ENCODE results near the gene PSME3. TPM values are rescaled to one million over a fixed set of nuclear protein-coding genes. Genes with fewer than 3 reads are reported as not detected.

Gene PSME3
- total RNA-seq, 4 donors from 2014 or later = 78.3 to 119 (median 85.4) TPM

- peaks cover 5% of the 10 kb centered on the region for H3K27me3 ChIP-seq
- 73 to 86% methylated on average over 9 to 11 of the region's 11 CpGs for WGBS, 2 donors
- no peak for DNase-seq
- peaks cover 0 to 23% of the 10 kb centered on the region in 2 donors for H3K4me1 ChIP-seq
- no peak overlapping the region for H3K27ac ChIP-seq
- H3K4me3 ChIP-seq (replicated peaks in 1 of 3) = no peak overlapping the region
- intact Hi-C loops (cut with DNase I) = no loop called here
- H3K36me3 ChIP-seq = no peaks in the 10 kb centered on the region
- TF ChIP-seq POLR2A (IDR thresholded peaks at IDR 0.05) = no peak
- TF ChIP-seq, protein P1, sequence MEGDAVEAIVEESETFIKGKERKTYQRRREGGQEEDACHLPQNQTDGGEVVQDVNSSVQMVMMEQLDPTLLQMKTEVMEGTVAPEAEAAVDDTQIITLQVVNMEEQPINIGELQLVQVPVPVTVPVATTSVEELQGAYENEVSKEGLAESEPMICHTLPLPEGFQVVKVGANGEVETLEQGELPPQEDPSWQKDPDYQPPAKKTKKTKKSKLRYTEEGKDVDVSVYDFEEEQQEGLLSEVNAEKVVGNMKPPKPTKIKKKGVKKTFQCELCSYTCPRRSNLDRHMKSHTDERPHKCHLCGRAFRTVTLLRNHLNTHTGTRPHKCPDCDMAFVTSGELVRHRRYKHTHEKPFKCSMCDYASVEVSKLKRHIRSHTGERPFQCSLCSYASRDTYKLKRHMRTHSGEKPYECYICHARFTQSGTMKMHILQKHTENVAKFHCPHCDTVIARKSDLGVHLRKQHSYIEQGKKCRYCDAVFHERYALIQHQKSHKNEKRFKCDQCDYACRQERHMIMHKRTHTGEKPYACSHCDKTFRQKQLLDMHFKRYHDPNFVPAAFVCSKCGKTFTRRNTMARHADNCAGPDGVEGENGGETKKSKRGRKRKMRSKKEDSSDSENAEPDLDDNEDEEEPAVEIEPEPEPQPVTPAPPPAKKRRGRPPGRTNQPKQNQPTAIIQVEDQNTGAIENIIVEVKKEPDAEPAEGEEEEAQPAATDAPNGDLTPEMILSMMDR (IDR thresholded peaks at IDR 0.05) = no peak
- H3K9me3 ChIP-seq = no peaks in the 10 kb centered on the region
Measured at GRCh38 chr17:42787266-42787665, 45.9 kb upstream of the PSME3 start.

GRCh38 chr17:42791948-42792347 is 41.2 kb upstream of the PSME3 start:
- Histone ChIP-seq H3K4me1 (no peaks in the 10 kb centered on the region), H3K27ac (no peak overlapping the region), H3K27me3 (no peaks in the 10 kb centered on the region), H3K4me3 (replicated peaks in 1 of 3) (no peak overlapping the region), H3K36me3 (no peaks in the 10 kb centered on the region), H3K9me3 (no peaks in the 10 kb centered on the region)
- intact Hi-C loops (cut with DNase I) = no loop called here
- TF ChIP-seq, protein P1 (IDR thresholded peaks at IDR 0.05) = no peak
- TF ChIP-seq POLR2A (IDR thresholded peaks at IDR 0.05) = no peak
- WGBS, 2 donors = 80 to 81% methylated on average over 2 of the region's 2 CpGs
- DNase-seq = no peak

DNA sequence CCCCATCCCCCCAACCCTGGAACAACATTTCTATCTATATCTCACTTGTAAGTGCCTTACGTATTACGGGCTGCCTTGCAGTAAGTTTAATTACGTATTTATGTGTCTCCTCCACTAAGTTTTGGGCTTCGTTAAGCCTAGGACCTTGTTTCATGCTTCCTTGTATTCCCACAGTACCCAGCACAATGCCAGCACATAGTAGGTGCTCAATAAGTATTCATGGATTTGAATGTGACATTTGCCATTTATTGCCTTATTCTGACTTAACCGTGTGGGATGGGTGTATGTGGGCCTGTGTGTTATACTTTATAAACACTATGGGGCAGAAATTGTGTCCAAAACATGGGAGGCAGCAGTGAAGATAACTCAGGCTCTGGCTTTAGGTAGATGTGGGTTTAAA is 40.7 kb upstream of the PSME3 start:
- Histone ChIP-seq H3K27ac (no peak overlapping the region), H3K36me3 (no peaks in the 10 kb centered on the region), H3K9me3 (no peaks in the 10 kb centered on the region), H3K27me3 (no peaks in the 10 kb centered on the region), H3K4me1 (peaks cover 2 to 6% of the 10 kb centered on the region in 2 donors), H3K4me3 (replicated peaks in 1 of 3) (no peak overlapping the region)
- intact Hi-C loops (cut with DNase I) = no loop called here
- no peak for DNase-seq
- TF ChIP-seq, protein P1 (IDR thresholded peaks at IDR 0.05) = no peak
- no peak for TF ChIP-seq POLR2A (IDR thresholded peaks at IDR 0.05)
- WGBS, 2 donors = 73 to 76% methylated on average over 5 of the region's 5 CpGs

GRCh38 chr17:42795061-42795460 is 38.1 kb upstream of the PSME3 start:
- 65 to 67% methylated on average over 4 of the region's 4 CpGs for WGBS, 2 donors
- Histone ChIP-seq H3K27ac (no peak overlapping the region), H3K4me1 (peaks cover 8 to 16% of the 10 kb centered on the region in 2 donors), H3K9me3 (no peaks in the 10 kb centered on the region), H3K36me3 (no peaks in the 10 kb centered on the region), H3K27me3 (no peaks in the 10 kb centered on the region), H3K4me3 (replicated peaks in 1 of 3) (no peak overlapping the region)
- no peak for TF ChIP-seq POLR2A (IDR thresholded peaks at IDR 0.05)
- no peak for DNase-seq
- intact Hi-C loops (cut with DNase I) = no loop called here

DNA sequence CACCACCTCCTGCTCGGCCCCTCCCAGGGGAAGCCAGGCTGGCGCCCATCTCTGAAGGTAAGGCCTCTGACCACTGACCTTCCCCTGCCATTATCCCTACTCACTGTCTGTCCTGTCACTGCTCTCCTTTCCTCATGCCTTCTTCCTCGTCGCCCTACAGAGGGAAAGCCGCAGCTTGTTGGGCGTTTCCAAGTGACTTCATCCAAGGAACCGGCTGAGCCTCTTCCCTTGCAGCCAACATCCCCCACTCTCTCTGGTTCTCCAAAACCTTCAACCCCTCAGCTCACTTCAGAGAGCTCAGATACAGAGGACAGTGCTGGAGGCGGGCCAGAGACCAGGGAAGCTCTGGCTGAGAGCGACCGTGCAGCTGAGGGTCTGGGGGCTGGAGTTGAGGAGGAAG is 37.7 kb upstream of the PSME3 start:
- Histone ChIP-seq H3K9me3 (no peaks in the 10 kb centered on the region), H3K4me3 (replicated peaks in 1 of 3) (no peak overlapping the region), H3K36me3 (no peaks in the 10 kb centered on the region), H3K27ac (no peak overlapping the region), H3K27me3 (no peaks in the 10 kb centered on the region), H3K4me1 (peaks cover 8 to 16% of the 10 kb centered on the region in 2 donors)
- TF ChIP-seq, protein P1 (IDR thresholded peaks at IDR 0.05) = no peak
- TF ChIP-seq POLR2A (IDR thresholded peaks at IDR 0.05) = no peak
- intact Hi-C loops (cut with DNase I) = no loop called here
- WGBS, 2 donors = 91 to 94% methylated on average over 10 of the region's 10 CpGs
- no peak for DNase-seq
